HepG2 (cell line): Measurements from ENCODE around the gene NFATC2. TPM values are rescaled to one million over a fixed set of nuclear protein-coding genes. Genes with fewer than 3 reads are reported as not detected.

Experiments used
- NPAS2 ChIP-seq: sonication (generic); formaldehyde crosslinking; IDR thresholded peaks from 2 replicates; pipeline ENCODE4 v1.8.0; 2022; ENCODE audit warnings: mild to moderate bottlenecking, missing genetic modification reagents, borderline replicate concordance
- PHF21A ChIP-seq: sonication (generic); formaldehyde crosslinking; IDR thresholded peaks from 2 replicates; pipeline ENCODE4 v1.5.0; 2020; ENCODE audit warnings: mild to moderate bottlenecking, missing genetic modification reagents
- POGZ ChIP-seq: sonication (generic); formaldehyde crosslinking; IDR thresholded peaks from 2 replicates; pipeline ENCODE4 v1.4.0; 2020; ENCODE audit warnings: mild to moderate bottlenecking, missing genetic modification reagents
- SIN3B ChIP-seq: fragments of 150-350 bp; IDR thresholded peaks from 2 replicates; pipeline ENCODE4 v1.6.1; 2014; ENCODE audit warnings: low read length
- YEATS2 ChIP-seq: sonication (generic); formaldehyde crosslinking; IDR thresholded peaks from 2 replicates; pipeline ENCODE4 v1.4.0; 2020; ENCODE audit warnings: missing genetic modification reagents, borderline replicate concordance
- ZBTB7A ChIP-seq: sonication (generic); formaldehyde crosslinking; IDR thresholded peaks from 2 replicates; pipeline ENCODE4 v1.8.0; 2022; ENCODE audit warnings: mild to moderate bottlenecking, missing genetic modification reagents
- ZNF124 ChIP-seq: sonication (generic); formaldehyde crosslinking; IDR thresholded peaks from 2 replicates; pipeline ENCODE4 v1.4.0; 2020; ENCODE audit warnings: missing genetic modification reagents
- ZNF337 ChIP-seq: sonication (generic); formaldehyde crosslinking; IDR thresholded peaks from 2 replicates; pipeline ENCODE4 v1.5.1; 2020; ENCODE audit warnings: missing genetic modification reagents, low read depth, mild to moderate bottlenecking, borderline replicate concordance
- ZNF747 ChIP-seq: sonication (generic); formaldehyde crosslinking; IDR thresholded peaks from 2 replicates; pipeline ENCODE4 v1.8.1; 2023; ENCODE audit warnings: missing genetic modification reagents, mild to moderate bottlenecking, borderline replicate concordance
- polyA plus RNA-seq, 8 experiments: library from polyadenylated mRNA; depleted of rRNA in 3 of 8; stranded (reverse) in 7 of 8; unstranded in 1 of 8; fragments of >200 nt; fragmentation: Illumina TruSeq in 4 of 8; extraction: Trizol in 4 of 8; gene quantifications; 2 replicates each; pipeline versions ENCODE4 v1.2.1 to v1.2.3, GENCODE V29; 2011 to 2016; ENCODE audit warnings: low read depth in 4 of 8, missing spikeins in 1 of 8, mixed read lengths in 1 of 8; ENCODE audit not compliant: insufficient read depth in 1 of 8
- total RNA-seq, 5 experiments: library from RNA; depleted of rRNA; stranded (reverse); fragments of >200 nt; fragmentation: Illumina TruSeq; extraction: Trizol; gene quantifications; 2 replicates each; pipeline ENCODE4 v1.2.3, GENCODE V29; 2016; ENCODE audit warnings: low read depth in 1 of 5
- TF ChIP-seq, protein P1 (sequence below): sonication (generic); formaldehyde crosslinking; IDR thresholded peaks from 2 replicates; pipeline ENCODE4 v1.4.0; 2020; ENCODE audit warnings: mild to moderate bottlenecking, missing genetic modification reagents
- TF ChIP-seq, protein P2 (sequence below): sonication (generic); formaldehyde crosslinking; IDR thresholded peaks from 2 replicates; pipeline ENCODE4 v1.8.0; 2022; ENCODE audit warnings: missing genetic modification reagents, mild to moderate bottlenecking, inconsistent platforms, borderline replicate concordance
- TF ChIP-seq, protein P3 (sequence below): sonication (generic); formaldehyde crosslinking; IDR thresholded peaks from 2 replicates; pipeline ENCODE4 v1.4.0; 2020; ENCODE audit warnings: missing genetic modification reagents, borderline replicate concordance
- TF ChIP-seq, protein P4 (sequence below), 2 experiments: fragments of 450-650 bp in 1 of 2; sonication (generic) in 1 of 2; formaldehyde crosslinking in 1 of 2; IDR thresholded peaks; 2 replicates each; pipeline versions ENCODE4 v1.6.1 to v1.8.0; 2016 to 2022; ENCODE audit warnings: antibody characterized with exemption in 1 of 2, mild to moderate bottlenecking in 1 of 2, missing genetic modification reagents in 1 of 2

The NFATC2 gene
- total and polyA plus RNA-seq, 2 of the 13 experiments (the other 11 are each of a cell fraction or from before 2014, with no cell fraction given) = 1.9 to 3.3 TPM

DNA sequence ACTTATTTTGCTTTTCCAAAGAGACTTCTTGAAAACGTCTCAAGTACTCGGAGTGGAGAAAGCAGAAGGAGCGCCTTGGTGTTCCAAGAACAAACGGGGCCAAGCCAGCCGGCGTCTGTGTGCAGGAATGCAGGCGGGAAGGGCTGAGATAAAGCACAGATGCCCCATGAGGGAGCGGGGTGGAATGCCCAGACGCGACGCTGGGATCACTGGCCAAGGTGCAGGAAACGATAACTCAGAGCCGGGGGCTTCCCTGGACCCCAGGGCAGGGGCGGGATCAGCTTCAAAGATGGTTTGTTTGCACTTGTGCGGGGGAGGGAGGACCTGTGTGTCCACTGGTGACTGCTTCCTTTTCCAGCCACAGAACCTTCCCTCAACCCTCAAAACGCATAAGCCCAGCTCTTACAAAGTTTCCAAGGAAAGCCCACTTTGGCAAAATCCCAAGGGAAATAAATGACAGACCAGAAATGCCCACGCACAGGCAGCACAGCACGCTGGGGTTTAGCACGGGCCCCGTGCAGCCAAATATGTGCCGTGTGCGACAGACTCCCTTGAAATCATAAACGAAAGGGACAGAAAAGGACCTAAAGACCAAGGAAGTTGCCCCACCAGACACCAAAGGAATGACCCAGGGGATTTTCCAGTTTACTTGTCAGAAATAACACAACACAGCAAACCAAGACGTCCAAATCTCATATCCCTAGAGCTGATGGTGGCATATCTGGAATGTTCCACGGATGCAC lies 113.9 kb downstream of the NFATC2 start (continued):
- TF ChIP-seq, protein P1, sequence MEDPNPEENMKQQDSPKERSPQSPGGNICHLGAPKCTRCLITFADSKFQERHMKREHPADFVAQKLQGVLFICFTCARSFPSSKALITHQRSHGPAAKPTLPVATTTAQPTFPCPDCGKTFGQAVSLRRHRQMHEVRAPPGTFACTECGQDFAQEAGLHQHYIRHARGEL (CRISPR knock-in tag) = 0 out of 2 replicates have a peak, but pooled peaks have one; percentile 57
- TF ChIP-seq YEATS2 (CRISPR knock-in tag) = no peak
- peak; percentile 99 for TF ChIP-seq ZBTB7A (CRISPR knock-in tag)
- no peak for TF ChIP-seq SIN3B
- 0 out of 2 replicates have a peak, but pooled peaks have one; percentile 40 for TF ChIP-seq ZNF124 (CRISPR knock-in tag)
- TF ChIP-seq NPAS2 = no peak
- peak; percentile 80 for TF ChIP-seq POGZ (CRISPR knock-in tag)
- TF ChIP-seq, protein P2, sequence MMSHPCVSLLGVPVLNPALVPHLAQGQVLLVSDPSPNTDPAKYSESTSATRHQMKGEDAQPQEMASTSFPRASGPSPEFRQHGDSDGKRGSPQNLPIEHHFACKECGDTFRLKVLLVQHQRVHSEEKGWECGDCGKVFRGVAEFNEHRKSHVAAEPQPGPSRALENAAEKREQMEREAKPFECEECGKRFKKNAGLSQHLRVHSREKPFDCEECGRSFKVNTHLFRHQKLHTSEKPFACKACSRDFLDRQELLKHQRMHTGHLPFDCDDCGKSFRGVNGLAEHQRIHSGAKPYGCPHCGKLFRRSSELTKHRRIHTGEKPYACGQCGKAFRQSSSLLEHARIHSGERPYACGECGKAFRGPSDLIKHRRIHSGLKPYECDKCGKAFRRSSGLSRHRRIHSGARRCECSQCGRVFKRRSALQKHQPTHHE (CRISPR knock-in tag) = 0 out of 2 replicates have a peak, but pooled peaks have one; percentile 84
- TF ChIP-seq, protein P3, sequence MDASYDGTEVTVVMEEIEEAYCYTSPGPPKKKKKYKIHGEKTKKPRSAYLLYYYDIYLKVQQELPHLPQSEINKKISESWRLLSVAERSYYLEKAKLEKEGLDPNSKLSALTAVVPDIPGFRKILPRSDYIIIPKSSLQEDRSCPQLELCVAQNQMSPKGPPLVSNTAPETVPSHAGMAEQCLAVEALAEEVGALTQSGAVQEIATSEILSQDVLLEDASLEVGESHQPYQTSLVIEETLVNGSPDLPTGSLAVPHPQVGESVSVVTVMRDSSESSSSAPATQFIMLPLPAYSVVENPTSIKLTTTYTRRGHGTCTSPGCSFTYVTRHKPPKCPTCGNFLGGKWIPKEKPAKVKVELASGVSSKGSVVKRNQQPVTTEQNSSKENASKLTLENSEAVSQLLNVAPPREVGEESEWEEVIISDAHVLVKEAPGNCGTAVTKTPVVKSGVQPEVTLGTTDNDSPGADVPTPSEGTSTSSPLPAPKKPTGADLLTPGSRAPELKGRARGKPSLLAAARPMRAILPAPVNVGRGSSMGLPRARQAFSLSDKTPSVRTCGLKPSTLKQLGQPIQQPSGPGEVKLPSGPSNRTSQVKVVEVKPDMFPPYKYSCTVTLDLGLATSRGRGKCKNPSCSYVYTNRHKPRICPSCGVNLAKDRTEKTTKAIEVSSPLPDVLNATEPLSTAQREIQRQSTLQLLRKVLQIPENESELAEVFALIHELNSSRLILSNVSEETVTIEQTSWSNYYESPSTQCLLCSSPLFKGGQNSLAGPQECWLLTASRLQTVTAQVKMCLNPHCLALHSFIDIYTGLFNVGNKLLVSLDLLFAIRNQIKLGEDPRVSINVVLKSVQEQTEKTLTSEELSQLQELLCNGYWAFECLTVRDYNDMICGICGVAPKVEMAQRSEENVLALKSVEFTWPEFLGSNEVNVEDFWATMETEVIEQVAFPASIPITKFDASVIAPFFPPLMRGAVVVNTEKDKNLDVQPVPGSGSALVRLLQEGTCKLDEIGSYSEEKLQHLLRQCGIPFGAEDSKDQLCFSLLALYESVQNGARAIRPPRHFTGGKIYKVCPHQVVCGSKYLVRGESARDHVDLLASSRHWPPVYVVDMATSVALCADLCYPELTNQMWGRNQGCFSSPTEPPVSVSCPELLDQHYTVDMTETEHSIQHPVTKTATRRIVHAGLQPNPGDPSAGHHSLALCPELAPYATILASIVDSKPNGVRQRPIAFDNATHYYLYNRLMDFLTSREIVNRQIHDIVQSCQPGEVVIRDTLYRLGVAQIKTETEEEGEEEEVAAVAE (CRISPR knock-in tag) = no peak
- TF ChIP-seq ZNF337 (CRISPR knock-in tag) = no peak
- TF ChIP-seq PHF21A = peak; percentile 96
- peak; percentile 94; the same call in 1 of the 2 replicates for TF ChIP-seq ZNF747 (CRISPR knock-in tag)
- TF ChIP-seq, protein P4, sequence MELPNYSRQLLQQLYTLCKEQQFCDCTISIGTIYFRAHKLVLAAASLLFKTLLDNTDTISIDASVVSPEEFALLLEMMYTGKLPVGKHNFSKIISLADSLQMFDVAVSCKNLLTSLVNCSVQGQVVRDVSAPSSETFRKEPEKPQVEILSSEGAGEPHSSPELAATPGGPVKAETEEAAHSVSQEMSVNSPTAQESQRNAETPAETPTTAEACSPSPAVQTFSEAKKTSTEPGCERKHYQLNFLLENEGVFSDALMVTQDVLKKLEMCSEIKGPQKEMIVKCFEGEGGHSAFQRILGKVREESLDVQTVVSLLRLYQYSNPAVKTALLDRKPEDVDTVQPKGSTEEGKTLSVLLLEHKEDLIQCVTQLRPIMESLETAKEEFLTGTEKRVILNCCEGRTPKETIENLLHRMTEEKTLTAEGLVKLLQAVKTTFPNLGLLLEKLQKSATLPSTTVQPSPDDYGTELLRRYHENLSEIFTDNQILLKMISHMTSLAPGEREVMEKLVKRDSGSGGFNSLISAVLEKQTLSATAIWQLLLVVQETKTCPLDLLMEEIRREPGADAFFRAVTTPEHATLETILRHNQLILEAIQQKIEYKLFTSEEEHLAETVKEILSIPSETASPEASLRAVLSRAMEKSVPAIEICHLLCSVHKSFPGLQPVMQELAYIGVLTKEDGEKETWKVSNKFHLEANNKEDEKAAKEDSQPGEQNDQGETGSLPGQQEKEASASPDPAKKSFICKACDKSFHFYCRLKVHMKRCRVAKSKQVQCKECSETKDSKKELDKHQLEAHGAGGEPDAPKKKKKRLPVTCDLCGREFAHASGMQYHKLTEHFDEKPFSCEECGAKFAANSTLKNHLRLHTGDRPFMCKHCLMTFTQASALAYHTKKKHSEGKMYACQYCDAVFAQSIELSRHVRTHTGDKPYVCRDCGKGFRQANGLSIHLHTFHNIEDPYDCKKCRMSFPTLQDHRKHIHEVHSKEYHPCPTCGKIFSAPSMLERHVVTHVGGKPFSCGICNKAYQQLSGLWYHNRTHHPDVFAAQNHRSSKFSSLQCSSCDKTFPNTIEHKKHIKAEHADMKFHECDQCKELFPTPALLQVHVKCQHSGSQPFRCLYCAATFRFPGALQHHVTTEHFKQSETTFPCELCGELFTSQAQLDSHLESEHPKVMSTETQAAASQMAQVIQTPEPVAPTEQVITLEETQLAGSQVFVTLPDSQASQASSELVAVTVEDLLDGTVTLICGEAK (IDR thresholded peaks at IDR 0.05) = no peak
- TF ChIP-seq, protein P4 (CRISPR knock-in tag; IDR thresholded peaks at IDR 0.05) = no peak
